Measurements from ENCODE around the gene KIRREL1.

- no peak for TF ChIP-seq ZNF274 (IDR thresholded peaks at IDR 0.05; ENCODE audit: low read depth, low read length)
- no peak for TF ChIP-seq YY1 (IDR thresholded peaks at IDR 0.05; ENCODE audit: insufficient read depth, insufficient read length)
- TF ChIP-seq SUZ12 (IDR thresholded peaks at IDR 0.05; ENCODE audit: extremely low read depth, insufficient read depth, insufficient read length): no peak
Observed at GRCh38 chr1:157956732-157957131, 36.7 kb upstream of the KIRREL1 start.

Data from NT2/D1 (cell line).